SU-DHL-6 (cell line): Measurements from ENCODE around the gene TCAIM.
"Not testable (repeated sequence)": the region's sequence is repeated elsewhere in the genome, so short reads cannot be mapped to it uniquely, and the experiment has no call there.

ENCODE experiments used
- H2AFZ ChIP-seq: fragments of 200-600 bp; sonication (generic); 2 replicates; pipeline ENCODE4 v1.6.1; 2014; ENCODE audit warnings: low read depth, mild to moderate bottlenecking, moderate library complexity, mixed read lengths, antibody characterized with exemption, low read length; ENCODE audit not compliant: severe bottlenecking
- H3F3A ChIP-seq: fragments of 200-600 bp; shearing (Covaris generic); 2 replicates; pipeline ENCODE4 v1.6.0; 2016; ENCODE audit warnings: antibody characterized with exemption, mild to moderate bottlenecking; ENCODE audit not compliant: insufficient read depth
- H3K27ac ChIP-seq: fragments of 200-600 bp; sonication (generic); 2 replicates; pipeline ENCODE4 v1.5.1; 2016; ENCODE audit warnings: low read depth, mild to moderate bottlenecking, low read length, moderate library complexity, mixed read lengths
- H3K27me3 ChIP-seq: fragments of 200-600 bp; sonication (generic), shearing (Covaris generic); 2 replicates; pipeline ENCODE4 v1.6.0; 2014; ENCODE audit warnings: mild to moderate bottlenecking, low read length
- H3K36me3 ChIP-seq: fragments of 200-600 bp; sonication (generic); 2 replicates; pipeline ENCODE4 v1.6.1; 2014; ENCODE audit warnings: mild to moderate bottlenecking, low read length, mixed read lengths
- H3K4me2 ChIP-seq: fragments of 300-600, 200-600 bp; shearing (Covaris generic), sonication (generic); 2 replicates; pipeline ENCODE4 v1.6.0; 2014; ENCODE audit warnings: low read length, low read depth, mild to moderate bottlenecking; ENCODE audit not compliant: poor library complexity, severe bottlenecking
- H3K4me3 ChIP-seq: fragments of 200-600 bp; sonication (generic); 2 replicates; pipeline ENCODE4 v1.5.1; 2014; ENCODE audit warnings: antibody characterized with exemption, low read length, mild to moderate bottlenecking, mixed read lengths; ENCODE audit not compliant: insufficient read depth, poor library complexity, severe bottlenecking
- H3K79me2 ChIP-seq: fragments of 200-600 bp; sonication (generic); 2 replicates; pipeline ENCODE4 v1.6.1; 2014; ENCODE audit warnings: mild to moderate bottlenecking, low read length, moderate library complexity; ENCODE audit not compliant: insufficient read depth
- H3K9ac ChIP-seq: fragments of 200-600 bp; sonication (generic); 2 replicates; pipeline ENCODE4 v1.7.0; 2014; ENCODE audit warnings: mild to moderate bottlenecking, low read length
- H3K9me2 ChIP-seq: fragments of 200-600 bp; sonication (generic); replicated peaks from 2 replicates; pipeline ENCODE4 v1.6.1; 2014; ENCODE audit warnings: low read length; ENCODE audit not compliant: insufficient read depth
- H3K9me3 ChIP-seq: fragments of 200-600 bp; sonication (generic); 2 replicates; pipeline ENCODE4 v1.6.1; 2014; ENCODE audit warnings: low read length, mixed read lengths; ENCODE audit not compliant: insufficient read depth
- H4K20me1 ChIP-seq: fragments of 200-600 bp; sonication (generic); 2 replicates; pipeline ENCODE4 v1.6.1; 2014; ENCODE audit warnings: low read depth, mild to moderate bottlenecking, antibody characterized with exemption, low read length, moderate library complexity, mixed read lengths
- CTCF ChIP-seq: fragments of 200-600 bp; sonication (generic); IDR thresholded peaks from one replicate; pipeline ENCODE4 v1.5.1; 2017; ENCODE audit warnings: antibody characterized with exemption, mild to moderate bottlenecking, low read length, moderate library complexity; ENCODE audit not compliant: insufficient read depth, poor library complexity, severe bottlenecking
- EZH2phosphoT487 ChIP-seq: fragments of 200-600 bp; sonication (generic), shearing (Covaris generic); conservative IDR thresholded peaks from 2 replicates; pipeline ENCODE4 v1.6.1; 2018; ENCODE audit warnings: mild to moderate bottlenecking, antibody characterized with exemption, low read length, moderate library complexity, mixed read lengths

The TCAIM gene

GRCh38 chr3:44395714-44396113 is 57.1 kb downstream of the TCAIM start:
- no peaks in the 10 kb centered on the region for H3K9me3 ChIP-seq
- no peaks in the 10 kb centered on the region for H3K27me3 ChIP-seq
- H4K20me1 ChIP-seq, result no peaks in the 10 kb centered on the region
- H3K27ac ChIP-seq, result no peak overlapping the region
- no peaks in the 10 kb centered on the region for H3K79me2 ChIP-seq
- H3F3A ChIP-seq, result no peaks in the 10 kb centered on the region
- H2AFZ ChIP-seq, result no peak overlapping the region
- H3K9ac ChIP-seq, result no peak overlapping the region
- H3K9me2 ChIP-seq, result no peaks in the 10 kb centered on the region
- TF ChIP-seq EZH2phosphoT487 (no peak), CTCF (no peak)
- H3K36me3 ChIP-seq, result no peaks in the 10 kb centered on the region
- no peak overlapping the region for H3K4me3 ChIP-seq
- no peak overlapping the region for H3K4me2 ChIP-seq

- Histone ChIP-seq H3K4me2 (no peak overlapping the region), H3K9ac (no peak overlapping the region), H3K4me3 (no peak overlapping the region), H3K79me2 (no peaks in the 10 kb centered on the region), H3K9me2 (no peaks in the 10 kb centered on the region), H4K20me1 (no peaks in the 10 kb centered on the region), H2AFZ (no peak overlapping the region), H3K9me3 (no peaks in the 10 kb centered on the region), H3K27me3 (no peaks in the 10 kb centered on the region), H3K27ac (no peak overlapping the region), H3K36me3 (no peaks in the 10 kb centered on the region), H3F3A (no peaks in the 10 kb centered on the region)
- TF ChIP-seq CTCF (no peak), EZH2phosphoT487 (no peak)
Observed at GRCh38 chr3:44396200-44397171, 57.9 kb downstream of the TCAIM start.

GRCh38 chr3:44398271-44398670 is 59.7 kb downstream of the TCAIM start:
- H4K20me1 ChIP-seq, H3K27me3 ChIP-seq, H3K36me3 ChIP-seq, H3K4me2 ChIP-seq, H3K9me2 ChIP-seq, H3K79me2 ChIP-seq, H3K27ac ChIP-seq, H3F3A ChIP-seq, H3K9me3 ChIP-seq, H3K9ac ChIP-seq, H3K4me3 ChIP-seq, H2AFZ ChIP-seq: not testable (repeated sequence)

GRCh38 chr3:44398853-44399252 is 60.3 kb downstream of the TCAIM start:
- TF ChIP-seq CTCF, result no peak
- Histone ChIP-seq H3K79me2 (no peaks in the 10 kb centered on the region), H3K36me3 (no peaks in the 10 kb centered on the region), H3K4me3 (no peak overlapping the region), H3K9ac (no peak overlapping the region), H3K27me3 (no peaks in the 10 kb centered on the region), H3K4me2 (no peak overlapping the region), H3K27ac (no peak overlapping the region), H4K20me1 (no peaks in the 10 kb centered on the region), H3K9me3 (no peaks in the 10 kb centered on the region), H2AFZ (no peak overlapping the region), H3K9me2 (no peaks in the 10 kb centered on the region), H3F3A (no peaks in the 10 kb centered on the region)
